HepG2 (cell line): Measurements from ENCODE around the gene RDH11.

ENCODE experiments used
- FOXK2 ChIP-seq: fragments of 450-650 bp; IDR thresholded peaks from 2 replicates; pipeline ENCODE4 v1.6.1; 2016
- JARID2 ChIP-seq: sonication (generic); formaldehyde crosslinking; IDR thresholded peaks from 2 replicates; pipeline ENCODE4 v1.8.1; 2023; ENCODE audit warnings: missing genetic modification reagents, inconsistent platforms; ENCODE audit not compliant: insufficient replicate concordance
- TF ChIP-seq, protein P1 (sequence below): sonication (generic); formaldehyde crosslinking; IDR thresholded peaks from 2 replicates; pipeline ENCODE4 v1.8.0; 2022; ENCODE audit warnings: mild to moderate bottlenecking, missing genetic modification reagents
- TF ChIP-seq, protein P2 (sequence below), 2 experiments: IDR thresholded peaks; 2 replicates each; pipeline ENCODE4 v1.6.1; 2011 to 2012; ENCODE audit warnings: low read length in 2 of 2, borderline replicate concordance in 1 of 2, low read depth in 1 of 2, mild to moderate bottlenecking in 1 of 2, moderate library complexity in 1 of 2
- TF ChIP-seq, protein P3 (sequence below): sonication (generic); formaldehyde crosslinking; IDR thresholded peaks from 2 replicates; pipeline ENCODE4 v1.9.0; 2021; ENCODE audit warnings: missing genetic modification reagents, borderline replicate concordance

DNA sequence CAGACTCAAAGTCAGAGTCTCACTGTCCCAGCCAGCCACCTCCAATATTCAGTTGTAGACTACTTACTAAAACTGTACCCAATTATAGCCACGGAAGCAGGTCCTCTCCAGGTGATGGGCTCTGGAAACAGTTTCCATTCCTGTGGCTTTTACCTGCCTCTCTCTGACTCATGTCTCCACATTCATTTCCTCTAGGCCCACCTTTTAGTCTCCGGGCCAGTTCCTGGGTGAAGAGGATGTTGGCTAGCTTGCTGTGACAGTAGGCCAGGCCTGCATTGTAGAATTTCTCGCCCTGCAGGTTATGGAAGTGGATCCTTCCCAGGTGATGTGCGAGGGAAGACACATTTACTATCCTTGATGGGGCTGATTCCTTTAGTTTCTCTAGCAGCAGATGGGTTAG, 5.6 kb downstream of the RDH11 start:
- TF ChIP-seq, protein P1, sequence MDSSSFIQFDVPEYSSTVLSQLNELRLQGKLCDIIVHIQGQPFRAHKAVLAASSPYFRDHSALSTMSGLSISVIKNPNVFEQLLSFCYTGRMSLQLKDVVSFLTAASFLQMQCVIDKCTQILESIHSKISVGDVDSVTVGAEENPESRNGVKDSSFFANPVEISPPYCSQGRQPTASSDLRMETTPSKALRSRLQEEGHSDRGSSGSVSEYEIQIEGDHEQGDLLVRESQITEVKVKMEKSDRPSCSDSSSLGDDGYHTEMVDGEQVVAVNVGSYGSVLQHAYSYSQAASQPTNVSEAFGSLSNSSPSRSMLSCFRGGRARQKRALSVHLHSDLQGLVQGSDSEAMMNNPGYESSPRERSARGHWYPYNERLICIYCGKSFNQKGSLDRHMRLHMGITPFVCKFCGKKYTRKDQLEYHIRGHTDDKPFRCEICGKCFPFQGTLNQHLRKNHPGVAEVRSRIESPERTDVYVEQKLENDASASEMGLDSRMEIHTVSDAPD: no peak
- no peak for TF ChIP-seq JARID2 (CRISPR knock-in tag)
- TF ChIP-seq, protein P2, sequence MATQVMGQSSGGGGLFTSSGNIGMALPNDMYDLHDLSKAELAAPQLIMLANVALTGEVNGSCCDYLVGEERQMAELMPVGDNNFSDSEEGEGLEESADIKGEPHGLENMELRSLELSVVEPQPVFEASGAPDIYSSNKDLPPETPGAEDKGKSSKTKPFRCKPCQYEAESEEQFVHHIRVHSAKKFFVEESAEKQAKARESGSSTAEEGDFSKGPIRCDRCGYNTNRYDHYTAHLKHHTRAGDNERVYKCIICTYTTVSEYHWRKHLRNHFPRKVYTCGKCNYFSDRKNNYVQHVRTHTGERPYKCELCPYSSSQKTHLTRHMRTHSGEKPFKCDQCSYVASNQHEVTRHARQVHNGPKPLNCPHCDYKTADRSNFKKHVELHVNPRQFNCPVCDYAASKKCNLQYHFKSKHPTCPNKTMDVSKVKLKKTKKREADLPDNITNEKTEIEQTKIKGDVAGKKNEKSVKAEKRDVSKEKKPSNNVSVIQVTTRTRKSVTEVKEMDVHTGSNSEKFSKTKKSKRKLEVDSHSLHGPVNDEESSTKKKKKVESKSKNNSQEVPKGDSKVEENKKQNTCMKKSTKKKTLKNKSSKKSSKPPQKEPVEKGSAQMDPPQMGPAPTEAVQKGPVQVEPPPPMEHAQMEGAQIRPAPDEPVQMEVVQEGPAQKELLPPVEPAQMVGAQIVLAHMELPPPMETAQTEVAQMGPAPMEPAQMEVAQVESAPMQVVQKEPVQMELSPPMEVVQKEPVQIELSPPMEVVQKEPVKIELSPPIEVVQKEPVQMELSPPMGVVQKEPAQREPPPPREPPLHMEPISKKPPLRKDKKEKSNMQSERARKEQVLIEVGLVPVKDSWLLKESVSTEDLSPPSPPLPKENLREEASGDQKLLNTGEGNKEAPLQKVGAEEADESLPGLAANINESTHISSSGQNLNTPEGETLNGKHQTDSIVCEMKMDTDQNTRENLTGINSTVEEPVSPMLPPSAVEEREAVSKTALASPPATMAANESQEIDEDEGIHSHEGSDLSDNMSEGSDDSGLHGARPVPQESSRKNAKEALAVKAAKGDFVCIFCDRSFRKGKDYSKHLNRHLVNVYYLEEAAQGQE (IDR thresholded peaks at IDR 0.05; ENCODE audit: borderline replicate concordance in 1 of 2, low read depth in 1 of 2, low read length in 2 of 2): no peak
- TF ChIP-seq FOXK2: no peak
- TF ChIP-seq, protein P3, sequence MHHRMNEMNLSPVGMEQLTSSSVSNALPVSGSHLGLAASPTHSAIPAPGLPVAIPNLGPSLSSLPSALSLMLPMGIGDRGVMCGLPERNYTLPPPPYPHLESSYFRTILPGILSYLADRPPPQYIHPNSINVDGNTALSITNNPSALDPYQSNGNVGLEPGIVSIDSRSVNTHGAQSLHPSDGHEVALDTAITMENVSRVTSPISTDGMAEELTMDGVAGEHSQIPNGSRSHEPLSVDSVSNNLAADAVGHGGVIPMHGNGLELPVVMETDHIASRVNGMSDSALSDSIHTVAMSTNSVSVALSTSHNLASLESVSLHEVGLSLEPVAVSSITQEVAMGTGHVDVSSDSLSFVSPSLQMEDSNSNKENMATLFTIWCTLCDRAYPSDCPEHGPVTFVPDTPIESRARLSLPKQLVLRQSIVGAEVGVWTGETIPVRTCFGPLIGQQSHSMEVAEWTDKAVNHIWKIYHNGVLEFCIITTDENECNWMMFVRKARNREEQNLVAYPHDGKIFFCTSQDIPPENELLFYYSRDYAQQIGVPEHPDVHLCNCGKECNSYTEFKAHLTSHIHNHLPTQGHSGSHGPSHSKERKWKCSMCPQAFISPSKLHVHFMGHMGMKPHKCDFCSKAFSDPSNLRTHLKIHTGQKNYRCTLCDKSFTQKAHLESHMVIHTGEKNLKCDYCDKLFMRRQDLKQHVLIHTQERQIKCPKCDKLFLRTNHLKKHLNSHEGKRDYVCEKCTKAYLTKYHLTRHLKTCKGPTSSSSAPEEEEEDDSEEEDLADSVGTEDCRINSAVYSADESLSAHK (CRISPR knock-in tag): no peak
